Right lobe of liver (tissue), 6 donors: Measurements from ENCODE around the gene HSPA1L. TPM values are rescaled to one million over a fixed set of nuclear protein-coding genes. Genes with fewer than 3 reads are reported as not detected.
"Not testable (repeated sequence)": the region's sequence is repeated elsewhere in the genome, so short reads cannot be mapped to it uniquely, and the experiment has no call there.

Experiments
- ATAC-seq, 4 donors: fragments of 200-7000 bp; cut with Tn5 transposase; one replicate each; pipeline ENCODE4 v1.9.1; 2020; ENCODE audit warnings: mild to moderate bottlenecking in 4 of 4, moderate library complexity in 4 of 4
- DNase-seq, 3 donors: peaks; one replicate each; pipeline ENCODE4 v3.0.0-alpha.2; 2020
- H3K27ac ChIP-seq, 3 donors: fragments of 200-600 bp; one replicate each; pipeline ENCODE4 v1.8.0; 2022
- H3K27me3 ChIP-seq, 2 donors: fragments of 200-600 bp; one replicate each; pipeline ENCODE4 v1.8.0; 2022
- H3K36me3 ChIP-seq, 4 donors: fragments of 200-600 bp; sonication (generic) in 1 of 4; one replicate each; pipeline versions ENCODE4 v1.5.1 to v1.8.0; 2017 to 2022; ENCODE audit warnings: control low read depth in 1 of 4
- H3K4me1 ChIP-seq, 4 donors: fragments of 200-600 bp; sonication (generic) in 1 of 4; one replicate each; pipeline versions ENCODE4 v1.5.1 to v1.8.0; 2017 to 2022; ENCODE audit warnings: control low read depth in 1 of 4
- H3K4me3 ChIP-seq, 3 donors: fragments of 200-600 bp; one replicate each; pipeline ENCODE4 v1.8.0; 2022
- H3K9me3 ChIP-seq, 4 donors: fragments of 200-600 bp; sonication (generic) in 1 of 4; one replicate each; pipeline versions ENCODE4 v1.5.1 to v1.8.0; 2017 to 2022; ENCODE audit warnings: control low read depth in 1 of 4
- CTCF ChIP-seq, 4 donors: fragments of 200-600 bp in 3 of 4; fragments of 450-650 bp in 1 of 4; IDR thresholded peaks; one replicate each; pipeline versions ENCODE4 v1.5.1 to v1.8.0; 2016 to 2022; ENCODE audit warnings: antibody characterized with exemption in 4 of 4, mild to moderate bottlenecking in 2 of 4
- POLR2A ChIP-seq: fragments of 450-650 bp; IDR thresholded peaks from one replicate; pipeline ENCODE4 v1.6.1; 2017; ENCODE audit warnings: antibody characterized with exemption, mild to moderate bottlenecking
- WGBS: methylation state at CpG from one replicate; pipeline ENCODE4 v1.1.6; 2018; ENCODE audit warnings: low coverage, low lambda C conversion rate; ENCODE audit not compliant: insufficient coverage; ENCODE audit errors: missing lambda C conversion rate; 5-methylcytosine and 5-hydroxymethylcytosine counted together
- intact Hi-C, 2 donors: fragments of 100-400 bp; cut with DNase I; formaldehyde crosslinking; loops; one replicate each; pipeline versions ENCODE4 v1.11.2 to v1.14.1; 2022
- total RNA-seq, 6 experiments: library from RNA; depleted of rRNA in 2 of 6; stranded (reverse); fragments of >200 nt in 2 of 6; fragmentation: NEBNext Ultra II Directional in 3 of 6; extraction: Animal tissue kit (Norgen Biotek cat#: 25700) in 3 of 6; gene quantifications; one replicate each; pipeline versions ENCODE4 v1.1.0 to v1.2.4, GENCODE V29; 2016 to 2023
- donor health status: DM: no; HTN: yes; CAD: no.
- donor health status: DM: no; HTN: no; CAD: no.
- donor health status: DM: no; HTN: no; CAD: no.
- donor health status: DM: no; HTN: yes; CAD: no.
- donor health status: DM: no; HTN: yes; CAD: no.

Gene HSPA1L
- total RNA-seq, 6 experiments from 2014 or later: 0.37 to 1.2 (median 0.56) TPM

DNA sequence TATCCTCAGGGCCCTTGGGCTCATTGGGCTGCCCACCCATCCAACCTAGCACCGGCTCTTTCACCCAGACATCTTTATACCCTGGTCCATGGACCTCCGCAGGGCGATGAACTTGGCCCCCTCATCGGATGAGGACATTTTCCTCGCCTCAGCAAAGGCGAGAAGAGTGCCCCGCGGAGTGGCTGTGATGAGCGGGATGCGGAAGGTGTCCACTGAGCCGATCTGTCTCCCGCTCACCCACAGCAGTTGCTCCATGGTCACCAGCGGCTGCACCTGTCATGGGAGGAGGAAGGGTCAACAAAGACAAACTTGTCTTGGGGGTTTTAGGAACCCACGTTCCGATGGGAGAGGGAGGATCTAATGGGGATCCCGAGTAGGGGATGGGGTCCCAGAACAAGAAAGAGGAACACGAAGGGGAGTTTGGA lies 46.8 kb upstream of the HSPA1L start:
- DNase-seq: no peak
- WGBS: 41% methylated on average over 17 of the region's 17 CpGs
- peaks cover 0 to 18% (median 0%) of the 10 kb centered on the region in 4 donors for H3K4me1 ChIP-seq
- H3K27me3 ChIP-seq: no peaks in the 10 kb centered on the region
- no peak for ATAC-seq
- intact Hi-C loops: no loop called here
- no peaks in the 10 kb centered on the region for H3K9me3 ChIP-seq
- peak overlapping the region; percentile 60 to 83 (median 71) for H3K27ac ChIP-seq
- peak overlapping the region; percentile 74 to 93 (median 82) for H3K4me3 ChIP-seq
- H3K36me3 ChIP-seq: peaks cover 0 to 24% (median 3%) of the 10 kb centered on the region in 4 donors
- no peak for TF ChIP-seq POLR2A
- no peak for TF ChIP-seq CTCF (IDR thresholded peaks at IDR 0.05)

- ATAC-seq: no peak
- no peaks in the 10 kb centered on the region for H3K27me3 ChIP-seq
- H3K4me1 ChIP-seq: peaks cover 0 to 18% (median 0%) of the 10 kb centered on the region in 4 donors
- H3K9me3 ChIP-seq: no peaks in the 10 kb centered on the region
- no peak overlapping the region for H3K4me3 ChIP-seq
- DNase-seq: no peak
- 88% methylated on average over 3 of the region's 7 CpGs for WGBS
- peaks cover 0 to 24% (median 3%) of the 10 kb centered on the region in 4 donors for H3K36me3 ChIP-seq
- H3K27ac ChIP-seq: no peak overlapping the region
- TF ChIP-seq CTCF (IDR thresholded peaks at IDR 0.05): no peak
- TF ChIP-seq POLR2A: no peak
- intact Hi-C loops: no loop called here
Observed at GRCh38 chr6:31861150-31861549, 46.1 kb upstream of the HSPA1L start.

- H3K4me1 ChIP-seq: peaks cover 0 to 15% (median 0%) of the 10 kb centered on the region in 4 donors
- ATAC-seq: no peak
- H3K27me3 ChIP-seq: no peaks in the 10 kb centered on the region
- WGBS: 95% methylated on average over 4 of the region's 13 CpGs
- peaks cover 0 to 24% (median 3%) of the 10 kb centered on the region in 4 donors for H3K36me3 ChIP-seq
- intact Hi-C loops: no loop called here
- H3K27ac ChIP-seq: no peak overlapping the region
- TF ChIP-seq CTCF (IDR thresholded peaks at IDR 0.05) (no peak), POLR2A (no peak)
- no peak for DNase-seq
- H3K9me3 ChIP-seq: no peaks in the 10 kb centered on the region
- H3K4me3 ChIP-seq: no peak overlapping the region
Observed at GRCh38 chr6:31860349-31860748, 45.3 kb upstream of the HSPA1L start.

DNA sequence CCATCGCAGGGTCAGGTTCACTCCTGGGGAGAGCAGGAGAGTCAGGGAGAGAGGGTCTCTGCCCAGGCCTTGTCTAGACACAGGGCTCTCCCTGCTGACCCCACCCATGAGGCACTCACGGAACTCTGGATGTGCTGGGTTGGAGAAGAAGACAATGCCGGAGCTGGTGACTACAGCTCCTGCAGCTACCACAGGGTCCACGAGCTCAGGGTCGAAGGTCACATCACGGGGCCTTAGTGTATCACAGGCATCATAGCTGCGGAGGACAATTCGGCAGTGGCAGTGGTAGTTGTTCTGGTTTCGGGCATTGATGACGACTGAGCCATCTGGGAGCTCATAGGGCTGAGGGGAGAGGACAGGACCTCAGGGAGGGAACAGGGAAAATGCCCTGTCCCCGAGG lies 44.8 kb upstream of the HSPA1L start:
- intact Hi-C loops: no loop called here
- Histone ChIP-seq H3K9me3 (no peaks in the 10 kb centered on the region), H3K27ac (no peak overlapping the region), H3K27me3 (no peaks in the 10 kb centered on the region), H3K4me1 (peaks cover 0 to 13% (median 0%) of the 10 kb centered on the region in 4 donors), H3K36me3 (peaks cover 0 to 24% (median 3%) of the 10 kb centered on the region in 4 donors), H3K4me3 (no peak overlapping the region)
- DNase-seq: no peak
- 89% methylated on average over 5 of the region's 11 CpGs for WGBS
- ATAC-seq: no peak
- TF ChIP-seq CTCF (IDR thresholded peaks at IDR 0.05) (no peak), POLR2A (no peak)

- no peaks in the 10 kb centered on the region for H3K27me3 ChIP-seq
- DNase-seq (no peak), ATAC-seq (no peak)
- WGBS: 89% methylated on average over 6 of the region's 8 CpGs
- peaks cover 0 to 6% (median 0%) of the 10 kb centered on the region in 4 donors for H3K4me1 ChIP-seq
- no peak overlapping the region for H3K4me3 ChIP-seq
- peaks cover 0 to 24% (median 3%) of the 10 kb centered on the region in 4 donors for H3K36me3 ChIP-seq
- TF ChIP-seq CTCF (IDR thresholded peaks at IDR 0.05): no peak
- no peak for TF ChIP-seq POLR2A
- no peak overlapping the region for H3K27ac ChIP-seq
- intact Hi-C loops: no loop called here
- H3K9me3 ChIP-seq: no peaks in the 10 kb centered on the region
Observed at GRCh38 chr6:31858707-31859106, 43.6 kb upstream of the HSPA1L start.

DNA sequence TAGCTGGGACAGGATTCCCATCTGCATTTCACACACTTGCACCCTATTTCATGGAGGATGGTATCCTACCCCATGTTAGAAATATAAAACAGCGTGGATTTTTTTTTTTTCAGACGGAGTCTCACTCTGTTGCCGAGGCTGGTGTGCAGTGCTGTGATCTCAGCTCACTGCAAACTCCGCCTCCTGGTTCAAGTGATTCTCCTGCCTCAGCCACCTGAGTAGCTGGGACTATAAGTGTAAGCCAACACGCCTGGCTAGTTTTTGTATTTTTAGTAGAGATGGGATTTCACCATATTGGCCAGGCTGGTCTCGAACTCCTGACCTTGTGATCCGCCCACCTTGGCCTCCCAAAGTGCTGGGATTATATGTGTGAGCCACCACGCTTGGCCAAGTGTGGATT lies 42.7 kb upstream of the HSPA1L start:
- H3K27me3 ChIP-seq, H3K27ac ChIP-seq, DNase-seq, intact Hi-C loops, H3K4me1 ChIP-seq, H3K4me3 ChIP-seq, H3K9me3 ChIP-seq, ATAC-seq: not testable (repeated sequence)
- no CpG with 5 or more reads among the region's 8 CpGs for WGBS
- H3K36me3 ChIP-seq: peaks cover 0 to 24% (median 3%) of the 10 kb centered on the region in 4 donors
